GM12891 (cell line): ENCODE data around the gene BCR.

Experiments
- PAX5 ChIP-seq: IDR thresholded peaks from 2 replicates; pipeline ENCODE4 v1.6.1; 2011; ENCODE audit warnings: low read length, moderate library complexity, mild to moderate bottlenecking; ENCODE audit not compliant: insufficient read depth, severe bottlenecking
- POLR2A ChIP-seq: IDR thresholded peaks from 2 replicates; pipeline ENCODE4 v1.6.1; 2011; ENCODE audit warnings: low read depth, low read length, control low read depth
- POLR2AphosphoS5 ChIP-seq: IDR thresholded peaks from 2 replicates; pipeline ENCODE4 v1.6.1; 2011; ENCODE audit warnings: low read depth, low read length, control low read depth
- POU2F2 ChIP-seq: IDR thresholded peaks from 2 replicates; pipeline ENCODE4 v1.6.1; 2011; ENCODE audit warnings: low read depth, mild to moderate bottlenecking, control low read depth, low read length, moderate library complexity
- TAF1 ChIP-seq: IDR thresholded peaks from 2 replicates; pipeline ENCODE4 v1.6.1; 2011; ENCODE audit warnings: low read depth, low read length, control low read depth

DNA sequence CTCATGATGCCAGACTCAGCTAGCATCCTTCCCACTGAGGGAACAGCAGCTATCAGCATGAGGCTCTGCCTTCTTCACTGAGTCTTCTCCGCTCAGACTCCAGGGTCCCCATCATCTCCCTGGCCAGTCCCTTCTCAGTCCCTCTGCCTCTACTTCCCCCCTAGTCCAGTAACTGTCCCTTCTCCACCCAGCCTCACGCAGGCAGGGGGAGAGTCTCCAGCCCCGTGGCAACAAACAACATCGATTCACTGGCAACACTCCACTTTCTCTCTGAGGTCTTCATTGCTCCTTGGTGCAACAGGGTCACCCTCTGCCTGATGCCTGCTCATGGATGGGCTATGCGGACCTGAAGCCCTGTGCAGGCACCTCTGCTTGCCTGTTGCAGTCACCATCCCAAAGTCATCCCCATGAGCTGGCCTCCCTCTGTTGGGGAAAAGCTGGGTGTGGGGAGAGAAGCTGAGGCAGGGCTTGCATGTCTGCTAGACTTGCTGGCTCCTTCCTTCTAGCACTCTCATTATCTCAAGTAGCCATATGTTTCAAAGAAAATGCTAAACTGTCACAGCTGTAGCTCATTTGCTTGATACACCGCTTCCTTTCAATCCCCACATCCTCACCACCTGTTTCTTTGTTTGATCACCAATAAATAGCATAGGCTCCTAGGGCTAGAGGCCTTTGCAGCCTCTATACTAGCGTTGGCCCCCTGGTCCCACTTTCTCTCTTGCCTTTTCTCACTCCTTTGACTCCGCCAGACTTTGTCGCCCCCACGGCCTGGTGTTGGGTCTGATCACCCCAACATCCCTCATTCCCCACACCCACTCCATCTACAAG, 4.3 kb upstream of the BCR start:
- TF ChIP-seq PAX5 (no peak), POLR2AphosphoS5 (no peak), POLR2A (no peak), POU2F2 (no peak), TAF1 (no peak)
